ENCODE measurements around the gene AOC3.

GRCh38 chr17:42819939-42820535, 31.0 kb upstream of the AOC3 start:
- TF ChIP-seq, protein P1, sequence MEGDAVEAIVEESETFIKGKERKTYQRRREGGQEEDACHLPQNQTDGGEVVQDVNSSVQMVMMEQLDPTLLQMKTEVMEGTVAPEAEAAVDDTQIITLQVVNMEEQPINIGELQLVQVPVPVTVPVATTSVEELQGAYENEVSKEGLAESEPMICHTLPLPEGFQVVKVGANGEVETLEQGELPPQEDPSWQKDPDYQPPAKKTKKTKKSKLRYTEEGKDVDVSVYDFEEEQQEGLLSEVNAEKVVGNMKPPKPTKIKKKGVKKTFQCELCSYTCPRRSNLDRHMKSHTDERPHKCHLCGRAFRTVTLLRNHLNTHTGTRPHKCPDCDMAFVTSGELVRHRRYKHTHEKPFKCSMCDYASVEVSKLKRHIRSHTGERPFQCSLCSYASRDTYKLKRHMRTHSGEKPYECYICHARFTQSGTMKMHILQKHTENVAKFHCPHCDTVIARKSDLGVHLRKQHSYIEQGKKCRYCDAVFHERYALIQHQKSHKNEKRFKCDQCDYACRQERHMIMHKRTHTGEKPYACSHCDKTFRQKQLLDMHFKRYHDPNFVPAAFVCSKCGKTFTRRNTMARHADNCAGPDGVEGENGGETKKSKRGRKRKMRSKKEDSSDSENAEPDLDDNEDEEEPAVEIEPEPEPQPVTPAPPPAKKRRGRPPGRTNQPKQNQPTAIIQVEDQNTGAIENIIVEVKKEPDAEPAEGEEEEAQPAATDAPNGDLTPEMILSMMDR (conservative IDR thresholded peaks at IDR 0.05; ENCODE audit: low read length): peak; percentile 96
- no peak for TF ChIP-seq EZH2phosphoT487 (IDR thresholded peaks at IDR 0.05; ENCODE audit: borderline replicate concordance)
